PFSK-1 (cell line): ENCODE results near the gene ATP8B4.

Experiments used
- FOXP2 ChIP-seq: optimal IDR thresholded peaks from 2 replicates; pipeline ENCODE3; 2011; ENCODE audit warnings: borderline replicate concordance, control low read depth, inconsistent platforms; ENCODE audit not compliant: insufficient read depth; ENCODE audit errors: extremely low read length, extremely low read depth
- POLR2AphosphoS5 ChIP-seq: IDR thresholded peaks from 2 replicates; pipeline ENCODE4 v1.6.1; 2012; ENCODE audit warnings: low read depth, mild to moderate bottlenecking, control low read depth, low read length, moderate library complexity
- SIN3A ChIP-seq: IDR thresholded peaks from 2 replicates; pipeline ENCODE4 v1.6.1; 2012; ENCODE audit warnings: mild to moderate bottlenecking, low read length, moderate library complexity, borderline replicate concordance; ENCODE audit not compliant: insufficient read depth
- TAF1 ChIP-seq: IDR thresholded peaks from 2 replicates; pipeline ENCODE4 v1.6.1; 2012; ENCODE audit warnings: low read length, control low read depth, borderline replicate concordance; ENCODE audit not compliant: insufficient read depth
- TF ChIP-seq, protein P1 (sequence below), 2 experiments: IDR thresholded peaks; 2 replicates each; pipeline versions ENCODE4 v1.6.1 to v1.8.0; 2011 to 2012; ENCODE audit warnings: low read depth in 2 of 2, low read length in 2 of 2, control low read depth in 1 of 2, inconsistent platforms in 1 of 2, mild to moderate bottlenecking in 1 of 2, moderate library complexity in 1 of 2; ENCODE audit not compliant: insufficient read depth in 1 of 2

DNA sequence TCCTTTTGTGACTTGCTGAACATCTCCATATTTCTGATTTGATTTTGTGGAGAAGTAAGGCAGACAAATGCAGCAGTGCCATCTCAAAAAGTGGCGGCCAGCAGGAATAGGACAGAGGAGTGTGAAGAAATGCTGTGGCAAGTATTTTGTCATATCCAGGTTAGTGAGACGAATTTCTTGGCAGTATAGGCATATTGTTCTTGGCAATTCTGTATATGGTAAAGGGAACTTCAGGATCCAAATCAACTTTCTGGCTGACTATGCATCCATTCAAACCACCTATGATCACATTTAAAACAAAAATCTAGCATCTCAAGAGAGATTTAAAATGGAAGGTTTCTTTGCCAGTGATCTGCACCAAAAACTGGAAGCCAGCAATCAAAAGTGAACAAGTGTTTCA is 270.2 kb downstream of the ATP8B4 start:
- TF ChIP-seq TAF1: no peak
- no peak for TF ChIP-seq POLR2AphosphoS5
- no peak for TF ChIP-seq SIN3A
- TF ChIP-seq, protein P1, sequence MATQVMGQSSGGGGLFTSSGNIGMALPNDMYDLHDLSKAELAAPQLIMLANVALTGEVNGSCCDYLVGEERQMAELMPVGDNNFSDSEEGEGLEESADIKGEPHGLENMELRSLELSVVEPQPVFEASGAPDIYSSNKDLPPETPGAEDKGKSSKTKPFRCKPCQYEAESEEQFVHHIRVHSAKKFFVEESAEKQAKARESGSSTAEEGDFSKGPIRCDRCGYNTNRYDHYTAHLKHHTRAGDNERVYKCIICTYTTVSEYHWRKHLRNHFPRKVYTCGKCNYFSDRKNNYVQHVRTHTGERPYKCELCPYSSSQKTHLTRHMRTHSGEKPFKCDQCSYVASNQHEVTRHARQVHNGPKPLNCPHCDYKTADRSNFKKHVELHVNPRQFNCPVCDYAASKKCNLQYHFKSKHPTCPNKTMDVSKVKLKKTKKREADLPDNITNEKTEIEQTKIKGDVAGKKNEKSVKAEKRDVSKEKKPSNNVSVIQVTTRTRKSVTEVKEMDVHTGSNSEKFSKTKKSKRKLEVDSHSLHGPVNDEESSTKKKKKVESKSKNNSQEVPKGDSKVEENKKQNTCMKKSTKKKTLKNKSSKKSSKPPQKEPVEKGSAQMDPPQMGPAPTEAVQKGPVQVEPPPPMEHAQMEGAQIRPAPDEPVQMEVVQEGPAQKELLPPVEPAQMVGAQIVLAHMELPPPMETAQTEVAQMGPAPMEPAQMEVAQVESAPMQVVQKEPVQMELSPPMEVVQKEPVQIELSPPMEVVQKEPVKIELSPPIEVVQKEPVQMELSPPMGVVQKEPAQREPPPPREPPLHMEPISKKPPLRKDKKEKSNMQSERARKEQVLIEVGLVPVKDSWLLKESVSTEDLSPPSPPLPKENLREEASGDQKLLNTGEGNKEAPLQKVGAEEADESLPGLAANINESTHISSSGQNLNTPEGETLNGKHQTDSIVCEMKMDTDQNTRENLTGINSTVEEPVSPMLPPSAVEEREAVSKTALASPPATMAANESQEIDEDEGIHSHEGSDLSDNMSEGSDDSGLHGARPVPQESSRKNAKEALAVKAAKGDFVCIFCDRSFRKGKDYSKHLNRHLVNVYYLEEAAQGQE (IDR thresholded peaks at IDR 0.05; ENCODE audit: insufficient read depth in 1 of 2, low read depth in 2 of 2, low read length in 2 of 2): no peak
- TF ChIP-seq FOXP2: no peak
